Measurements from ENCODE around the gene EVX1.
A peak's percentile ranks its signal among the peaks of the same experiment; 100 is the strongest.

DNA sequence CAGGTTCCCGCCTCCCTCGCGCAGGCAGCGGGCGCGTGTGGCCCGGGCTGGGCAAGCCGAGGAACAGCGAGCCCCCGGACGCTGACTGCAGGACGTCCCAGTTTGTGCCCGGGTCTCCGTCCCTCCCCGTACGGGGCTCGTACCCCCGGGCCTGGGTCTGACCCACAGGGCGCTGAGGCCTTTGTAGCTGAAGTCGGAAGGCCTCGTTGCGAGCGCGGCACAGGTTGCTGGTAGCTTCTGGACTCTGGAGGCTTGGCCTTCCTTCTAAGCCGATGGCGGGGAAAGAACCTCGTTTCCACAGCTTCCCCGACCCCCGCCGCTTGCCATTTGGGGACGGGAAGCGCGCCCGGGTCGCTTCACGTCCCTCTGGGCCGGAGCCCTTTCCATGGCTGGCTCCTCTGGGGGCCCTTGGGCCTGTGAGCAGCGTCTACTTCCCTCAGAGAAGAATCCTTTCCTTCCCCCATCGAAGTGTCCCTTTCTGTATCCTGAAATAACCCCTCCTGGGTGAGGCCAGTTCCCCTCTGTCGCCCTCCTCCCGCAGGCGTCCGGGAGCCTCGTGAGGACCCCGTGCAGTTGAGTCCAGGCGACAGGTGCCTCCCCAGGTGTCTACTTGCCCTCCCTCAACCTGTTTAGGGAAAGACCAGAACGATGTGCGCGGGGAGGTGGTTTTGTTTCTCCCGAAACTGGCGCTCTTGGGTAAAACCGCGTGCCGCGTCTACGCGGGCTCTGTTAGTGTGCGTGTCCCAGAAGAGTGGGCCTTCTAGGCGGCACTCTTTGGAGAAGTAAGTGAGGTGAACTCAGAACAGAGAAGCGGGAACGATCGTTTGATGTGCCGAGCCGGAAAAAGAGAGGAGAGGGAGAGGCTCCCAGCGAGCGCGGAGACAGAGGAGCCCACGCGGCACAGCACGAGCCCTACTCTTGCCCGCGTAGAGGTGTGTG lies 9.3 kb downstream of the EVX1 start:
- TF ChIP-seq CTCF (IDR thresholded peaks at IDR 0.05 in 8 of 11, conservative IDR thresholded peaks at IDR 0.05 in 3 of 11) = no peak
- TF ChIP-seq POLR2A (IDR thresholded peaks at IDR 0.05) = no peak
- peak in 1 of 3 donors; percentile 43 for TF ChIP-seq POLR2AphosphoS5 (IDR thresholded peaks at IDR 0.05)

All from spleen (tissue), 7 donors.